HG02678 (cell line): ENCODE results near the gene BABAM2.

Experiments
- ATAC-seq: cut with Tn5 transposase; IDR thresholded peaks from one replicate; pipeline ENCODE4 v1.9.1; 2021; ENCODE audit warnings: mild to moderate bottlenecking, moderate library complexity; ENCODE audit not compliant: unreplicated experiment

BABAM2 gene

DNA sequence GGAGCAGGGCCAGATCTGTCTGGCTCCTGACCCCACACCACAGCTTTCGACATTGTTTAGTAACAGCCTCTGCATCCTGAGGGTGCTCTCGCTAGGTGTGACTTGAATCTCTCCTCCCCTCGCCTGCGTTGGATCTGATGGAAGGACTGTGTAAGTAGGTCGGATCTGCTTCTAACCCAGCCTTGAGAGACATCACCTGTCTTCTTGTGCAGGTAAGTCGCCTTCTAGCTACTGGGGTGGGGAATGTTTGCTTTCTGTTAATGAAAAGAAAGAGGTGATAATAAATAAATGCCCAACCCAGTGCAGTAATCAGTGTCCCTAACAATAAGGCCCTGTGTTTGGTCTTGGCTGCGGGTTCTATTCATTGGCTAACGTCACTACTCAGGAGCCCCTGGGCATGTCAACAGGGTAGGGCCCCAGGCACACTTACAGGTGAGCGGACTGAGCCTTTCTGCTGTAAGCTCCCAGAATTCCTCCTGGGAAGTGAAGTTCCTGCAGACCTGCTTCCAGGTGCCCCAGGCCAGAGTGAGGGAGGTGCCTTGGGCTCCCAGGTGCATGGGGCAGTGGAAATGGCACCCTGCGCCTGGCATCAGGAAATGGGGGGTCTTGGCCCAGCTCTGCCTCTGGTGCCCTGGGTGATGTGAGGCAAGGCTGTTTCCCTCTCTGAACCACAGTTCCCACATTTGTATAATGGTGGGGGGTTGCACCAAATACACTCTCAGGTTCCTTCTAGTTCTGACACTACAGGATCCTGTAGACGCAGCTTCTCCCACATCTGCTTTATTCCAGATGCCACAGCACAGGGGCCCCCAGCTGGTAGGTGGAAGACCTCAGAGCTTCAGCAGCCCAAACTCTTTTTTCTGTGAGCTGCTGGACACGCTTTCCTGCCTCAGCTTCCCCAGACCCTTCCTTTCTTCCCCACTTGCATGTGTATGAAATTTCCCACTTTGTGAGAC lies 491.0 kb downstream of the BABAM2 start:
- ATAC-seq, result no peak

DNA sequence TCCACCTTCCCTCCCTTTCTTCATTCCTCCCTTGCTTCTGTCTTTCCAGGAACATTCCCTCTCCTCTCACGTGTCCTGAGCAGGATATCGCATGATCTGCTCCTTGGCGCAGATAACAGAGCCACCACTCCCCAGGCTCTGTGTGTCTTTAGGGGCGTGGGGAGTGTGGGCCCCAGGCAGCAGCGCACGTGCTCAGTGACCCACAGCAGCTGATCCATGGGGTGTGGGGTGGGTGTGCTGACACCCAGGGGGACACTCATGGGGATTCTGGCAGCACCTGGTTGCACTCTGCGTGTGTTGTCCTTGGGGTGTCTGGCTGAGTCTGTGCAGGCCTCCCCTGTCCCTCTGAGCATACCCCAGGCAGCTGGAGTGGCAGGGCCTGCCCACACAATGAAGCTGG lies 492.2 kb downstream of the BABAM2 start:
- ATAC-seq, result no peak

GRCh38 chr2:28387082-28387960 lies 496.8 kb downstream of the BABAM2 start:
- ATAC-seq, result no peak
